H1 (cell line): ENCODE results near the gene AK5. TPM values are rescaled to one million over a fixed set of nuclear protein-coding genes. Genes with fewer than 3 reads are reported as not detected.

Experiments
- CTCF ChIA-PET: fragments of 300-600 bp; sonication (Branson Sonifier 250); formaldehyde crosslinking; loops from one replicate; lab custom pipeline; 2021; ENCODE audit not compliant: partially characterized antibody; lab: Charles Lee
- POLR2A ChIA-PET: fragments of 300-600 bp; sonication (Branson Sonifier 250); formaldehyde crosslinking; loops from one replicate; lab custom pipeline; 2021; ENCODE audit warnings: inconsistent platforms; ENCODE audit not compliant: partially characterized antibody; lab: Charles Lee
- DNase-seq, 2 experiments: peaks; one replicate each; pipeline versions ENCODE4 v3.0.0 to v3.0.0-alpha.2; 2010 to 2022; ENCODE audit warnings: low spot score in 2 of 2, low read depth in 1 of 2, mixed read lengths in 1 of 2
- FAIRE-seq: peaks from 2 replicates; lab custom pipeline; 2011; peaks lifted over from hg19 to GRCh38; lab: Jason Lieb, UNC
- H2AFZ ChIP-seq: 2 replicates; pipeline ENCODE4 v1.8.1; 2012; ENCODE audit warnings: low read length, inconsistent platforms
- H2AK5ac ChIP-seq: 2 replicates; pipeline ENCODE4 v1.6.1; 2013; ENCODE audit warnings: low read depth, low read length
- H2BK120ac ChIP-seq: replicated peaks from 2 replicates; pipeline ENCODE3; 2013; ENCODE audit warnings: low read depth, low read length, inconsistent platforms
- H2BK12ac ChIP-seq: 2 replicates; pipeline ENCODE4 v1.6.1; 2013; ENCODE audit warnings: low read depth, low read length
- H2BK15ac ChIP-seq: 2 replicates; pipeline ENCODE4 v1.6.1; 2013; ENCODE audit warnings: low read length
- H2BK20ac ChIP-seq: 2 replicates; pipeline ENCODE4 v1.6.1; 2013; ENCODE audit warnings: low read length
- H2BK5ac ChIP-seq: 2 replicates; pipeline ENCODE4 v1.6.1; 2013; ENCODE audit warnings: low read depth, low read length
- H3K14ac ChIP-seq: 2 replicates; pipeline ENCODE4 v1.6.1; 2013; ENCODE audit warnings: inconsistent platforms; ENCODE audit not compliant: insufficient read length
- H3K18ac ChIP-seq: 2 replicates; pipeline ENCODE4 v1.6.1; 2013; ENCODE audit warnings: low read length; ENCODE audit errors: extremely low read depth
- H3K23ac ChIP-seq: 2 replicates; pipeline ENCODE4 v1.6.1; 2013; ENCODE audit warnings: inconsistent platforms; ENCODE audit not compliant: insufficient read length
- H3K23me2 ChIP-seq: 2 replicates; pipeline ENCODE4 v1.6.1; 2013; ENCODE audit warnings: low read depth, low read length
- H3K27ac ChIP-seq: 2 replicates; pipeline ENCODE4 v1.6.1; 2011; ENCODE audit warnings: low read depth, low read length, inconsistent platforms
- H3K27me3 ChIP-seq, 4 experiments: replicated peaks in 1 of 4; 1 replicate in 1 of 4; 2 replicates in 3 of 4; pipeline versions ENCODE4 v1.6.1 to v1.8.1; 2011 to 2013; ENCODE audit warnings: low read length in 3 of 4, mild to moderate bottlenecking in 3 of 4, inconsistent platforms in 2 of 4, mixed read lengths in 2 of 4, moderate library complexity in 1 of 4; ENCODE audit not compliant: control insufficient read depth in 3 of 4, insufficient read depth in 3 of 4; ENCODE audit errors: extremely low read depth in 1 of 4
- H3K36me3 ChIP-seq, 4 experiments: 2 replicates each; pipeline versions ENCODE4 v1.6.1 to v1.8.1; 2011 to 2013; ENCODE audit warnings: mild to moderate bottlenecking in 4 of 4, low read length in 3 of 4, moderate library complexity in 2 of 4, control low read depth in 1 of 4, inconsistent platforms in 1 of 4; ENCODE audit not compliant: insufficient read depth in 4 of 4, control insufficient read depth in 2 of 4
- H3K4ac ChIP-seq: replicated peaks from 2 replicates; pipeline ENCODE3; 2013; ENCODE audit warnings: low read length, low read depth, mixed read lengths, inconsistent platforms; ENCODE audit not compliant: insufficient read length
- H3K4me1 ChIP-seq, 4 experiments: replicated peaks in 1 of 4; 1 replicate in 1 of 4; 2 replicates in 3 of 4; pipeline versions ENCODE4 v1.6.1 to v1.8.1; 2011 to 2013; ENCODE audit warnings: low read length in 3 of 4, inconsistent platforms in 2 of 4, mixed read lengths in 1 of 4; ENCODE audit not compliant: insufficient read depth in 4 of 4, control insufficient read depth in 3 of 4
- H3K4me2 ChIP-seq, 2 experiments: 2 replicates each; pipeline versions ENCODE4 v1.6.1 to v1.8.1; 2011 to 2013; ENCODE audit warnings: low read depth in 2 of 2, low read length in 2 of 2, control low read depth in 1 of 2, inconsistent platforms in 1 of 2, mild to moderate bottlenecking in 1 of 2; ENCODE audit not compliant: insufficient read depth in 1 of 2
- H3K4me3 ChIP-seq, 4 experiments: fragments of 200-600, 300-600 bp in 1 of 4; sonication (generic), shearing (Covaris generic), sonication (Bioruptor Twin) in 1 of 4; 2 replicates each; pipeline versions ENCODE4 v1.5.1 to v1.8.1; 2011 to 2016; ENCODE audit warnings: low read length in 4 of 4, low read depth in 3 of 4, control low read depth in 2 of 4, inconsistent platforms in 2 of 4, mild to moderate bottlenecking in 2 of 4, mixed read lengths in 1 of 4, moderate library complexity in 1 of 4; ENCODE audit not compliant: insufficient read depth in 2 of 4; ENCODE audit errors: extremely low read depth in 1 of 4
- H3K56ac ChIP-seq: replicated peaks from 2 replicates; pipeline ENCODE3; 2013; ENCODE audit warnings: low read depth, mild to moderate bottlenecking, mixed read lengths, low read length, inconsistent platforms; ENCODE audit not compliant: insufficient read length
- H3K79me1 ChIP-seq: 2 replicates; pipeline ENCODE4 v1.6.1; 2013; ENCODE audit warnings: low read depth, low read length, control low read depth
- H3K79me2 ChIP-seq, 2 experiments: 2 replicates each; pipeline versions ENCODE4 v1.6.1 to v1.8.1; 2012 to 2013; ENCODE audit warnings: low read length in 2 of 2, mild to moderate bottlenecking in 2 of 2, inconsistent platforms in 1 of 2; ENCODE audit not compliant: insufficient read depth in 2 of 2, control insufficient read depth in 1 of 2
- H3K9ac ChIP-seq, 4 experiments: replicated peaks in 1 of 4; 1 replicate in 1 of 4; 2 replicates in 3 of 4; pipeline versions ENCODE4 v1.6.1 to v1.8.1; 2011 to 2013; ENCODE audit warnings: low read depth in 3 of 4, low read length in 3 of 4, control low read depth in 2 of 4, mild to moderate bottlenecking in 2 of 4, moderate library complexity in 2 of 4, inconsistent platforms in 1 of 4; ENCODE audit errors: extremely low read depth in 1 of 4
- H3K9me3 ChIP-seq, 2 experiments: 2 replicates each; pipeline versions ENCODE4 v1.6.1 to v1.8.1; 2012 to 2013; ENCODE audit warnings: mild to moderate bottlenecking in 2 of 2, moderate library complexity in 2 of 2, control low read depth in 1 of 2, inconsistent platforms in 1 of 2, low read depth in 1 of 2, low read length in 1 of 2, mixed read lengths in 1 of 2; ENCODE audit not compliant: insufficient read depth in 2 of 2
- H4K20me1 ChIP-seq, 2 experiments: replicated peaks in 1 of 2; 2 replicates each; pipeline versions ENCODE3 to v1.8.1; 2011 to 2013; ENCODE audit warnings: inconsistent platforms in 2 of 2, low read length in 2 of 2, mild to moderate bottlenecking in 1 of 2; ENCODE audit not compliant: insufficient read depth in 2 of 2, control insufficient read depth in 1 of 2
- H4K5ac ChIP-seq: 2 replicates; pipeline ENCODE4 v1.6.1; 2013; ENCODE audit warnings: low read length, low read depth, mixed read lengths, inconsistent platforms; ENCODE audit not compliant: insufficient read length
- H4K8ac ChIP-seq: 2 replicates; pipeline ENCODE4 v1.8.0; 2013; ENCODE audit warnings: mild to moderate bottlenecking, moderate library complexity, low read length, inconsistent platforms; ENCODE audit not compliant: insufficient read depth; ENCODE audit errors: extremely low read depth
- H4K91ac ChIP-seq: replicated peaks from 2 replicates; pipeline ENCODE3; 2013; ENCODE audit warnings: low read length, mixed read lengths, inconsistent platforms; ENCODE audit not compliant: insufficient read length
- CTBP2 ChIP-seq: IDR thresholded peaks from 2 replicates; pipeline ENCODE4 v1.7.0; 2011; ENCODE audit warnings: borderline replicate concordance, mild to moderate bottlenecking, moderate library complexity, mixed read lengths, low read length; ENCODE audit not compliant: insufficient read depth, insufficient read length
- KDM5A ChIP-seq: fragments of 200-600 bp; IDR thresholded peaks from 2 replicates; pipeline ENCODE4 v1.7.1; 2012; ENCODE audit warnings: mild to moderate bottlenecking, low read length, inconsistent platforms, mixed read lengths
- NRF1 ChIP-seq: IDR thresholded peaks from 2 replicates; pipeline ENCODE4 v1.6.1; 2011; ENCODE audit warnings: mild to moderate bottlenecking, low read depth, low read length, improper control_type of control experiment
- RXRA ChIP-seq: IDR thresholded peaks from 2 replicates; pipeline ENCODE4 v1.6.1; 2011; ENCODE audit warnings: low read depth, mild to moderate bottlenecking, low read length, moderate library complexity; ENCODE audit not compliant: insufficient read depth
- SIN3A ChIP-seq, 2 experiments: IDR thresholded peaks in 1 of 2; conservative IDR thresholded peaks in 1 of 2; 2 replicates each; pipeline ENCODE4 v1.6.1; 2011 to 2012; ENCODE audit warnings: low read length in 2 of 2, improper control_type of control experiment in 1 of 2, low read depth in 1 of 2, mild to moderate bottlenecking in 1 of 2
- SIRT6 ChIP-seq: IDR thresholded peaks from one replicate; pipeline ENCODE4 v1.7.1; 2012; ENCODE audit warnings: low read length, inconsistent platforms
- SP4 ChIP-seq: IDR thresholded peaks from 2 replicates; pipeline ENCODE4 v1.6.1; 2012; ENCODE audit warnings: low read length, inconsistent platforms
- TAF7 ChIP-seq: optimal IDR thresholded peaks from 2 replicates; pipeline ENCODE3; 2011; ENCODE audit warnings: low read depth, mild to moderate bottlenecking, inconsistent platforms, low read length, moderate library complexity, borderline replicate concordance
- TEAD4 ChIP-seq: IDR thresholded peaks from 2 replicates; pipeline ENCODE4 v1.6.1; 2012; ENCODE audit warnings: low read depth, low read length, inconsistent platforms, mixed read lengths
- WGBS, 2 experiments: shearing (Covaris generic) in 1 of 2; methylation state at CpG; one replicate each; pipeline versions ENCODE4 v1.1.6 to v1.1.7; 2013 to 2015; ENCODE audit warnings: low lambda C conversion rate in 2 of 2, mixed read lengths in 2 of 2, inconsistent platforms in 1 of 2, low coverage in 1 of 2, missing lambda C conversion rate in 1 of 2; ENCODE audit not compliant: insufficient replicate concordance in 2 of 2, insufficient coverage in 1 of 2, insufficient read length in 1 of 2; ENCODE audit errors: extremely low coverage in 1 of 2, missing lambda C conversion rate in 1 of 2; 5-methylcytosine and 5-hydroxymethylcytosine counted together
- polyA plus RNA-seq, 7 experiments: library from polyadenylated mRNA; depleted of rRNA in 3 of 7; stranded (reverse) in 5 of 7; unstranded in 2 of 7; fragments of >200 nt in 5 of 7; fragments of 200-250 nt in 2 of 7; gene quantifications; 1 replicate in 5 of 7; 2 replicates in 1 of 7; 4 replicates in 1 of 7; pipeline versions ENCODE4 v1.2.1 to v1.2.3, GENCODE V29; 2011 to 2013; ENCODE audit warnings: missing spikeins in 2 of 7, mixed read lengths in 2 of 7
- total RNA-seq: library from RNA; stranded (reverse); fragmentation: NEBNext Ultra II Directional; extraction: Animal tissue kit (Norgen Biotek cat#: 25700); gene quantifications from 2 replicates; pipeline ENCODE4 v1.2.1, GENCODE V29; 2021

Gene AK5
- total and polyA plus RNA-seq, 2 of the 8 experiments (the other 6 are each of a cell fraction or from before 2014, with no cell fraction given): 2.0 to 7.1 TPM

- no peak overlapping the region for H3K18ac ChIP-seq
- FAIRE-seq (no peak), DNase-seq (no peak)
- no peak overlapping the region for H3K4me3 ChIP-seq
- H3K4me1 ChIP-seq: no peaks in the 10 kb centered on the region
- H3K9ac ChIP-seq: no peak overlapping the region
- H3K23me2 ChIP-seq: no peaks in the 10 kb centered on the region
- no peak overlapping the region for H3K14ac ChIP-seq
- ChIA-PET POLR2A (no interaction called here), CTCF (interaction anchor here (1.1 to 1.2 kb wide), 2 partner anchors 18 to 279 kb away, joined by 3 to 4 read pairs; no protein-coding TSS in a partner anchor)
- H3K9me3 ChIP-seq: no peaks in the 10 kb centered on the region
- no peak overlapping the region for H2BK12ac ChIP-seq
- no peak overlapping the region for H3K56ac ChIP-seq
- H2BK15ac ChIP-seq: no peak overlapping the region
- H3K4ac ChIP-seq: no peak overlapping the region
- H3K4me2 ChIP-seq: no peak overlapping the region
- no peaks in the 10 kb centered on the region for H3K79me2 ChIP-seq
- H2BK120ac ChIP-seq: no peak overlapping the region
- H3K79me1 ChIP-seq: no peaks in the 10 kb centered on the region
- H4K5ac ChIP-seq: no peak overlapping the region
- H3K27me3 ChIP-seq: peaks cover 0 to 1% (median 0%) of the 10 kb centered on the region in 4 experiments; a peak in 1 of 7 replicates
- H4K20me1 ChIP-seq: no peaks in the 10 kb centered on the region
- H3K23ac ChIP-seq: no peak overlapping the region
- no peak overlapping the region for H3K27ac ChIP-seq
- H2AK5ac ChIP-seq: no peak overlapping the region
- no peaks in the 10 kb centered on the region for H3K36me3 ChIP-seq
- WGBS, 2 experiments: 90% methylated on average over 5 of the region's 5 CpGs; no CpG with 5 or more reads in 1 of the 2 experiments
- no peak overlapping the region for H4K8ac ChIP-seq
- TF ChIP-seq NRF1: no peak
- no peak for TF ChIP-seq SP4
- no peak for TF ChIP-seq TAF7
- TF ChIP-seq RXRA: no peak
- TF ChIP-seq SIN3A (conservative IDR thresholded peaks at IDR 0.05 in 1 of 2, IDR thresholded peaks at IDR 0.05 in 1 of 2; ENCODE audit: low read depth in 1 of 2, low read length in 2 of 2): no peak
- TF ChIP-seq SIRT6: no peak
- no peak for TF ChIP-seq CTBP2
- TF ChIP-seq KDM5A: no peak
- no peak for TF ChIP-seq TEAD4
- no peak overlapping the region for H2BK20ac ChIP-seq
- no peak overlapping the region for H4K91ac ChIP-seq
- no peak overlapping the region for H2BK5ac ChIP-seq
- H2AFZ ChIP-seq: no peak overlapping the region
Observed at GRCh38 chr1:77545970-77546369, 264.2 kb downstream of the AK5 start.
